HG03196 (cell line): ENCODE measurements around the gene INSM1.
A peak's percentile ranks its signal among the peaks of the same experiment; 100 is the strongest.
"Not testable (repeated sequence)": the region's sequence is repeated elsewhere in the genome, so short reads cannot be mapped to it uniquely, and the experiment has no call there.

Experiments
- ATAC-seq: cut with Tn5 transposase; IDR thresholded peaks from one replicate; pipeline ENCODE4 v1.9.1; 2021; ENCODE audit not compliant: unreplicated experiment

The INSM1 gene, protein sequence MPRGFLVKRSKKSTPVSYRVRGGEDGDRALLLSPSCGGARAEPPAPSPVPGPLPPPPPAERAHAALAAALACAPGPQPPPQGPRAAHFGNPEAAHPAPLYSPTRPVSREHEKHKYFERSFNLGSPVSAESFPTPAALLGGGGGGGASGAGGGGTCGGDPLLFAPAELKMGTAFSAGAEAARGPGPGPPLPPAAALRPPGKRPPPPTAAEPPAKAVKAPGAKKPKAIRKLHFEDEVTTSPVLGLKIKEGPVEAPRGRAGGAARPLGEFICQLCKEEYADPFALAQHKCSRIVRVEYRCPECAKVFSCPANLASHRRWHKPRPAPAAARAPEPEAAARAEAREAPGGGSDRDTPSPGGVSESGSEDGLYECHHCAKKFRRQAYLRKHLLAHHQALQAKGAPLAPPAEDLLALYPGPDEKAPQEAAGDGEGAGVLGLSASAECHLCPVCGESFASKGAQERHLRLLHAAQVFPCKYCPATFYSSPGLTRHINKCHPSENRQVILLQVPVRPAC

GRCh38 chr20:20367575-20368417 lies at the start of gene INSM1:
INSM1 (plus strand) TSS chr20:20368104; CDS start chr20:20368268, 164 bp downstream.
- no peak for ATAC-seq

DNA sequence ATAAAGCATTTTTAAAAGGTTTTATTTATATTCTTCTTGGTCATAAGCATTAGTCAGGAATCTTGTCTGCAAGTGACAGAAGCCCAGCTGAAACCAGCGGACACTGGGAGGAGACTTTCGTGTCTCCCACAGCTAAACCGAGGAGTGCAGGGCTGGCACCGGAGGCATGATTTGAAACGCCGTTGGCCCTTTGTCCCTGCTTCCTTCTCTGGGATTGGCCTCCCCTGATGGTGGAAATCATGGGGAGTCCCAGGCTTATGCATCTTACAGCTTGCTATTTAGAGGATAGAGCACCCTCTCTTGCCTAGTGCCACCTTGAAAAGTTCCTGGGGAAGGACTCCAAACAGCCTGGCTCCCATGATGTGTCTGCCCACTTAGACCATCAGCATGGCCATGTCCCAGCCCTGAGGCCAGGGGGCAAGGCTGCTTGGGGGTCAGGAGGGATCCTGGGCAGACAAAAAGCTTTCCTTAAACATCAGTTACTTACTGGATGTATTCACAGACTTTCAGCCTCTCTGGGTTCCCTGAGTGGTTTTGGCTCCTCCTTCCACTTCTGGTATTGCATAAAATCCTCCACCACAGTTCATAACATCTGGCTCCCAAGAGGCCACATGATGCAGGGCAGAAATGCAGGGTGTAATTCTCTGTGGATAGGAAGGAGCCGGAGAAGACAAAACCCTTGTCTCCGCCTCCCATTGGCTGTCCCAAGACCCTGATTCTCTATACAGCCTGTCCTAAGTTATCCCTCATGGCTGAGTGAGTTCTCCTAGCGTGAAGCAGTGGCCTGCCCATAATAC lies 49.3 kb upstream of the INSM1 start:
- ATAC-seq, result no peak

DNA sequence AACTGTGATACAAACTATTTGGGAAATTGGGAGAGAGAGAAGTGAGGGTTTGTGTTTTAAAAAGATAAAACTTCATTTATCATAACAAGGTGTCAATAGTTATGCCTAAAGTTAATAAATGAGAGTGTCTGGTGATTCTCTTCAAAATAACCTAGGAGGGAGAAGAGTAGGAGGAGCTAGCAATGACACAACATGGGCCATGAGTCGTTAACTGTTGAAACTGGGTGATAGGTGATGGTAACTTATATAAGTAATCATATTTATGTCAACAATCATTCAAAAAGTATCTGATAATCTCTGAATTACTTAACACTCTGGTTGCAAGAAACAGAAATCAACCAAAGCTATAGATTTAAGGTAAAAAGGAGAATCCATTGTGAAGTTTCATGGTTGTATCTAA lies 46.8 kb upstream of the INSM1 start:
- no peak for ATAC-seq

- no peak for ATAC-seq
These were observed 46.0 kb upstream of the INSM1 start for GRCh38 chr20:20321917-20322316.

- no peak for ATAC-seq
These were observed 45.0 kb upstream of the INSM1 start for GRCh38 chr20:20322912-20323311.

DNA sequence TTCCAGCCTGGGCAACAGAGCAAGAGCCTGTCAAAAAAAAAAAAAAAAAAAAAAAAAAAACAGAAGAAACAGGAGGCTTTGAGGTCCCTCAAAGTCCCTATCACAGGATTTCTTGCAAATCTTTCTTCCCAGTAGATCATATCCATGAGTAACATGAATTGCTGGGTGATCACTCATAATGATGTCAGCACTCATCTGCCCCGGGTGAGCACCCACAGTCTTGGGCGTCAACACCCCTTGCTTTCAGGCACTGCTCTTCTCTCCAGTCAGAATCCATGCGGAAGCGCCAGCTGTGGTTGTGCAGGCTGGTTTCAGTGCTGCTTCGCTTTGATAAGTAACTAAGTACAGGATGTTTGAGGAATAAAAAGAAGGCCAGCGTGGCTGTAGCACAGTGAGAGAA lies 40.2 kb upstream of the INSM1 start:
- ATAC-seq, result no peak

- no peak for ATAC-seq
These were observed 38.3 kb upstream of the INSM1 start for GRCh38 chr20:20329564-20329963.

GRCh38 chr20:20331156-20331555 lies 36.7 kb upstream of the INSM1 start:
- no peak for ATAC-seq

- ATAC-seq, result no peak
These were observed 36.1 kb upstream of the INSM1 start for GRCh38 chr20:20331817-20332216.

DNA sequence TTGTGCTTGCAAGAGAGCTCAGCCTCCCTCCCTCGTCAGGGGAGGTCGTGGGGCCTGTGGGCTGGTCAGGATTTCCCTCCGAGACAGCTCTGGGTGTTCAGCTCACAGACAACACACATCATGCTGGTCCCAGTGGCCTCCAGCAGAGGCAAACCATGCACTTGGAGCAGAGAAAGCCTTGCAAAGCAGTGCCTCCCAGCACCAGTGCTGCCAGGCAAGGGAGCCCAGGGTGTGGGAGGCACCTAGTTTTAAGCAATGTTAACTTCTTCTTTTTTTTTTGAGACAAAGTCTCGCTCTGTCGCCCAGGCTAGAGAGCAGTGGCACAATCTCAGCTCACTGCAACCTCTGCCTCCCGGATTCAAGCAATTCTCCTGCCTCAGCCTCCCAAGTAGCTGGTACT lies 34.0 kb upstream of the INSM1 start:
- no peak for ATAC-seq

DNA sequence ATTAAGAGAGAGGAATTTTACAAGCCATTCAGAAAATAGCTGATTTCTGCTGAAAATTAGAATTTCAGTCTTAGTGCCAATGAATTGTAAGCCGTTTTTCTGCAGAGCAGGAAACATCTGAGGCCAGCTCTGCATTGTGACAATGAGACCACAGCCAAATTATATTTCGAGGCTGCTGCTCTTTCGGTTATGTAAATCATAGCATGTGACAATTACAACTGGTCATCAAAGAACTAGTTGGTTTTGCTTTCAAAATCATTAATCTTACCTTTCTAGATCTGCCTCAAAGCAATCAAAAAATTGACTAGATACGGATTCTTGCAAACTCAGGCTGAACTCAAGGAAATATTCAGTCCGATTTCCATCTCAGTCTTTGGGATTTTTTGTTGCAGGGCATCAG lies 33.4 kb upstream of the INSM1 start:
- ATAC-seq, result peak; percentile 92

GRCh38 chr20:20338133-20338730 lies 29.7 kb upstream of the INSM1 start:
- no peak for ATAC-seq

DNA sequence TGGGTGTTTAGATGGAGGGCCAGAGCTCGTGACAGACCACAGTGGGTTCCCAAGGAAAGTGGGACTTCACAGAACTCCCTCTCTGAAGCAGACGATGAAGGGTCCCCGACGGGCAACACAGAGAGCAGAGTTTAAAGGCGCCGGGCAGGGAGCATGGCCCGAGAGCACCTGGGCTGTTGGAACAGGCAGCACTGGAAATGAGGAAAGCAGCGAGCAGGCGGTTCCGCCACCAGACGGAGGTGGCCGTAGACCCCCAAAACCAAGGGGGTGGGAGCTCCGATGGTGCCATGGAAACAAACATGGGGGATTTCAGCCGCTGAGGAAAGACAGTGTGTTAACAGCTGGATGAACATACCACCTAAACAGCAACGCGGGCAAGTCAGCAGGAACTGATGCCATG lies 27.5 kb upstream of the INSM1 start:
- no peak for ATAC-seq

DNA sequence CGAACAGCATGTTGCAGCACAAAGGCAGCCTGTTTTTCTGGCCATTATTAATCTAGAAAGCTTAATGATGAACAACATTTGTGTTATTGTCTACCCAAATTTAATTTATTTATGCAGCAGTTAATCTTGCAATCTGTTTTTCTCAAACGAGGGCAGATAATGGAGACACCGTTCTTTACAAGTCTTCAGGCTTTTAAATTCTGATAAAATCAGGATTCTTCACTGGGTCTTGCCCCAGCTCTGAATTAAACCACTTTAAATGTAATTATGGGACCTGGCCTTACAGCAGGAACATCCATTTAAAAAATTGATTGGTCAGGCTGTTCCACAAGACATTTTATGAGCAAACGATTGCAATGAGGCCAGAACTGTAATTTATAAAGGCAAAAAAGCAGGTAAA lies 26.5 kb upstream of the INSM1 start:
- no peak for ATAC-seq

- no peak for ATAC-seq
These were observed 25.8 kb upstream of the INSM1 start for GRCh38 chr20:20342066-20342465.

- ATAC-seq, result no peak
These were observed 24.0 kb upstream of the INSM1 start for GRCh38 chr20:20343932-20344331.

DNA sequence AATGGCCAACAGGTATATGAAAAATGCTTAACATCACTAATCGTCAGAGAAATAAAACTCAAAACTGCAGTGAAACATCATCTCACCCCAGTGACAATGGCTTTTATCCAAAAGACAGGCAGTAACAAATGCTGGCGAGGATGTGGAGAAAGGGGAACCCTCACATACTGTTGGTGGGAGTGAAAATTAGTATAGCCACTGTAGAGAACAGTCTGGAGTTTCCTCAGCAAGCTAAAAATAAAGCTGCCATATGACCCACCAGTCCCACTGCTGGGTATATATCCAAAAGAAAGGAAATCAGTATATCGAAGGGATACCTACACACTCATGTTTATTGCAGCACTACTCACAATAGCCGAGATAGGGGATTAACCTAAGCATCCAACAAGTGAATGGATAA lies 23.4 kb upstream of the INSM1 start:
- no peak for ATAC-seq

GRCh38 chr20:20353576-20353975 lies 14.3 kb upstream of the INSM1 start:
- ATAC-seq, result no peak

- not testable (repeated sequence) for ATAC-seq
These were observed 12.4 kb upstream of the INSM1 start for GRCh38 chr20:20355503-20355902.

- ATAC-seq, result no peak
These were observed 9.1 kb upstream of the INSM1 start for GRCh38 chr20:20358801-20359200.

DNA sequence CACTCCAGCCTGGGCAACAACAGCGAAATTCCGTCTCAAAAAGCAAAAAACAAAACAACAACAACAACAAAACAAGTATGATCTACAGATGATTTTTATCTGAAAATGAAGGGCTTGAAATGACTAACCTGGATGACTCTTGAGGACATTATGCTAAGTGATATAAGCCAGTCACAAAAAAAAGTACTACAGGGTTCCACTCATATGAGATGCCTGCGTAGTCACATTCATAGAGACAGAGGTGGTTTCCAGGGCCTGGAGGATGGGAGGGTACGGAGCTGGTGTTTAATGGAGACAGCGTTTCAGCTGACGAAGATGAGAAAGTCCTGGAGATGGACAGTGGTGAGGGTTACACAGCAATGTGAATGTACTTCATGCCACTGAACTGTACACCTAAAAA lies 8.3 kb upstream of the INSM1 start:
- no peak for ATAC-seq
